Panc1 (cell line): Measurements from ENCODE around the gene EBP. TPM values are rescaled to one million over a fixed set of nuclear protein-coding genes. Genes with fewer than 3 reads are reported as not detected.

Experiments
- ATAC-seq: fragments of 200-7000 bp; cut with Tn5 transposase; 2 replicates; pipeline ENCODE4 v1.9.1; 2020; ENCODE audit warnings: mild to moderate bottlenecking, moderate library complexity
- BruUV-seq: library from RNA; stranded (reverse); fragments of 400-500 nt; replicated peaks from 2 replicates; lab custom pipeline; 2021; lab: Mats Ljungman, UMichigan
- CTCF ChIA-PET: fragments of 300-600 bp; sonication (Branson Sonifier 250); formaldehyde crosslinking; loops from one replicate; lab custom pipeline; 2022; ENCODE audit warnings: antibody characterized with exemption; lab: Charles Lee
- POLR2A ChIA-PET: fragments of 300-600 bp; sonication (Branson Sonifier 250); formaldehyde crosslinking; loops from one replicate; lab custom pipeline; 2022; ENCODE audit warnings: antibody characterized with exemption; lab: Charles Lee
- DNase-seq: peaks from one replicate; pipeline ENCODE4 v3.0.0-alpha.2; 2010; ENCODE audit warnings: low read depth, low spot score
- H3K27ac ChIP-seq: 2 replicates; pipeline ENCODE4 v1.5.1; 2011; ENCODE audit warnings: mild to moderate bottlenecking, low read length, inconsistent platforms
- H3K27me3 ChIP-seq: fragments of 200-500 bp; sonication (Bioruptor generic); 2 replicates; pipeline ENCODE4 v1.6.0; 2014; ENCODE audit warnings: low read length, inconsistent platforms; ENCODE audit not compliant: control insufficient read depth, insufficient read depth
- H3K36me3 ChIP-seq: fragments of 200-500 bp; sonication (Bioruptor generic); 2 replicates; pipeline ENCODE4 v1.5.1; 2014; ENCODE audit warnings: inconsistent platforms, mild to moderate bottlenecking, low read length, moderate library complexity; ENCODE audit not compliant: control insufficient read depth, insufficient read depth
- H3K4me1 ChIP-seq: 2 replicates; pipeline ENCODE4 v1.5.1; 2011; ENCODE audit warnings: inconsistent platforms, mild to moderate bottlenecking, low read length, moderate library complexity; ENCODE audit not compliant: control insufficient read depth, insufficient read depth
- H3K4me3 ChIP-seq, 2 experiments: 2 replicates each; pipeline ENCODE4 v1.5.1; 2011 to 2012; ENCODE audit warnings: low read depth in 2 of 2, low read length in 2 of 2, mild to moderate bottlenecking in 2 of 2, inconsistent platforms in 1 of 2, moderate library complexity in 1 of 2
- H3K9me3 ChIP-seq: fragments of 200-500 bp; sonication (Bioruptor generic); 2 replicates; pipeline ENCODE4 v1.5.1; 2014; ENCODE audit warnings: low read depth, mild to moderate bottlenecking, inconsistent platforms, low read length, moderate library complexity; ENCODE audit not compliant: control insufficient read depth, insufficient read depth
- POLR2AphosphoS5 ChIP-seq: IDR thresholded peaks from 2 replicates; pipeline ENCODE4 v1.6.1; 2012; ENCODE audit warnings: mild to moderate bottlenecking, low read depth, low read length, moderate library complexity
- SIN3A ChIP-seq: IDR thresholded peaks from 2 replicates; pipeline ENCODE4 v1.6.1; 2012; ENCODE audit warnings: low read depth, mild to moderate bottlenecking, low read length, moderate library complexity, borderline replicate concordance; ENCODE audit not compliant: insufficient read depth
- TCF7L2 ChIP-seq: IDR thresholded peaks from 2 replicates; pipeline ENCODE4 v1.6.1; 2011; ENCODE audit warnings: mild to moderate bottlenecking, low read depth, low read length, inconsistent platforms
- in situ Hi-C: cut with HindIII; loops from 2 replicates; pipeline ENCODE4 v1.10.0; 2016; ENCODE audit warnings: low sequenced_read_pairs, low pct_unique_long_range_greater_than_20kb
- intact Hi-C: fragments of 100-400 bp; cut with micrococcal nuclease; formaldehyde crosslinking; loops from one replicate; pipeline ENCODE4 v1.10.0; 2022; ENCODE audit not compliant: unreplicated experiment
- total RNA-seq: library from RNA; stranded (reverse); gene quantifications from one replicate; pipeline ENCODE4 v1.2.1, GENCODE V29; 2021; ENCODE audit not compliant: unreplicated experiment
- TF ChIP-seq, protein P1 (sequence below), 2 experiments: IDR thresholded peaks; 2 replicates each; pipeline ENCODE4 v1.6.1; 2011 to 2012; ENCODE audit warnings: low read depth in 2 of 2, control low read depth in 1 of 2, low read length in 1 of 2, mild to moderate bottlenecking in 1 of 2, moderate library complexity in 1 of 2; ENCODE audit not compliant: insufficient read depth in 1 of 2
- TF ChIP-seq, protein P2 (sequence below): fragments of 450-650 bp; IDR thresholded peaks from 2 replicates; pipeline ENCODE4 v1.5.1; 2017; ENCODE audit warnings: mild to moderate bottlenecking

Gene EBP
- total RNA-seq, 1 experiment from 2014 or later = 157 TPM

DNA sequence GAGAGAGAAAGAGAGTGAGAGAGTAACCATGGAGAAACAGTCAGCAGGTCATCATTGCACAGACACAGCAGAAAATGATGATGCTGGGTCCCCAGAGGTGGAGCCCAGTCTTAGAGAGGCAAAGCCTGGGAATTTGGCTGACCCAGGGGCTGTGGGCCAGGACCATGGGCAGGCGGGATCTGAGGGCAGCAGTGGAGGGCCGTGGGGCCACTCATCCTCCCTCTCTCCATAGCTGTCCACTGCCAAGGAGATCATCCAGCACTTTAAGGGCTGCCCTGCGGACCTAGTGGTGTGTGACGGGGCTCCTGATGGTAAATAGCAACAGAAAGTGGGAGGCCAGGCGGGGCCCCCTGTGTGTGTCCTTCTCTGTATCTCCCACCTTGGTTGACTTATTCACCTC is 42.8 kb upstream of the EBP start:
- Histone ChIP-seq H3K4me1 (peaks cover 5% of the 10 kb centered on the region), H3K9me3 (no peaks in the 10 kb centered on the region), H3K27ac (no peak overlapping the region), H3K4me3 (no peak overlapping the region), H3K36me3 (peaks cover 5% of the 10 kb centered on the region), H3K27me3 (no peaks in the 10 kb centered on the region)
- in situ Hi-C loops = no loop called here
- TF ChIP-seq SIN3A (no peak), TCF7L2 (no peak), POLR2AphosphoS5 (no peak)
- TF ChIP-seq, protein P1, sequence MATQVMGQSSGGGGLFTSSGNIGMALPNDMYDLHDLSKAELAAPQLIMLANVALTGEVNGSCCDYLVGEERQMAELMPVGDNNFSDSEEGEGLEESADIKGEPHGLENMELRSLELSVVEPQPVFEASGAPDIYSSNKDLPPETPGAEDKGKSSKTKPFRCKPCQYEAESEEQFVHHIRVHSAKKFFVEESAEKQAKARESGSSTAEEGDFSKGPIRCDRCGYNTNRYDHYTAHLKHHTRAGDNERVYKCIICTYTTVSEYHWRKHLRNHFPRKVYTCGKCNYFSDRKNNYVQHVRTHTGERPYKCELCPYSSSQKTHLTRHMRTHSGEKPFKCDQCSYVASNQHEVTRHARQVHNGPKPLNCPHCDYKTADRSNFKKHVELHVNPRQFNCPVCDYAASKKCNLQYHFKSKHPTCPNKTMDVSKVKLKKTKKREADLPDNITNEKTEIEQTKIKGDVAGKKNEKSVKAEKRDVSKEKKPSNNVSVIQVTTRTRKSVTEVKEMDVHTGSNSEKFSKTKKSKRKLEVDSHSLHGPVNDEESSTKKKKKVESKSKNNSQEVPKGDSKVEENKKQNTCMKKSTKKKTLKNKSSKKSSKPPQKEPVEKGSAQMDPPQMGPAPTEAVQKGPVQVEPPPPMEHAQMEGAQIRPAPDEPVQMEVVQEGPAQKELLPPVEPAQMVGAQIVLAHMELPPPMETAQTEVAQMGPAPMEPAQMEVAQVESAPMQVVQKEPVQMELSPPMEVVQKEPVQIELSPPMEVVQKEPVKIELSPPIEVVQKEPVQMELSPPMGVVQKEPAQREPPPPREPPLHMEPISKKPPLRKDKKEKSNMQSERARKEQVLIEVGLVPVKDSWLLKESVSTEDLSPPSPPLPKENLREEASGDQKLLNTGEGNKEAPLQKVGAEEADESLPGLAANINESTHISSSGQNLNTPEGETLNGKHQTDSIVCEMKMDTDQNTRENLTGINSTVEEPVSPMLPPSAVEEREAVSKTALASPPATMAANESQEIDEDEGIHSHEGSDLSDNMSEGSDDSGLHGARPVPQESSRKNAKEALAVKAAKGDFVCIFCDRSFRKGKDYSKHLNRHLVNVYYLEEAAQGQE (IDR thresholded peaks at IDR 0.05; ENCODE audit: insufficient read depth in 1 of 2, low read depth in 2 of 2, low read length in 1 of 2) = no peak
- BruUV-seq = no TSS peak
- ChIA-PET CTCF (no interaction called here), POLR2A (no interaction called here)
- ATAC-seq (no peak), DNase-seq (no peak)
- intact Hi-C loops = no loop called here

DNA sequence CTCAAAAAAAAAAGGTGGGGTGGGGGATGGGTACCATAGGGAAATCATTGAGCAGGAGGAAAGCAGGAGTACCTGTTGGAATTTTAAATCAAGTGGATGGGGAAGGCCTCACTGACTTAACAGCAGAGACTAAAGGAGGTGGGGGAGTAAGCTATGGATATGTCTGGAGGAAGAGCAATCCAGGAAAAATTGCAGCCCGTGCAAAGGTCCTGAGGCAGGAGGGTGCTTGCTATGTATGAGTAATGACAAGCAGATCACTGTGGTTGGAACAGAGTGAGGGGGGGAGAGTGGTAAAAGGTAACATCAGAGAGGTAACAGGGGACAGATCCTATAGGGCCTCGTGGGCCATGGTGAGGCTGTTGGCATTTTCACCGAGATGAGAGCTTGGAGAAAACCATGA is 41.5 kb upstream of the EBP start:
- in situ Hi-C loops = no loop called here
- Histone ChIP-seq H3K36me3 (peaks cover 5% of the 10 kb centered on the region), H3K27me3 (no peaks in the 10 kb centered on the region), H3K4me1 (peaks cover 5% of the 10 kb centered on the region), H3K4me3 (no peak overlapping the region), H3K9me3 (no peaks in the 10 kb centered on the region), H3K27ac (no peak overlapping the region)
- TF ChIP-seq TCF7L2 (no peak), POLR2AphosphoS5 (no peak), SIN3A (no peak)
- TF ChIP-seq, protein P2, sequence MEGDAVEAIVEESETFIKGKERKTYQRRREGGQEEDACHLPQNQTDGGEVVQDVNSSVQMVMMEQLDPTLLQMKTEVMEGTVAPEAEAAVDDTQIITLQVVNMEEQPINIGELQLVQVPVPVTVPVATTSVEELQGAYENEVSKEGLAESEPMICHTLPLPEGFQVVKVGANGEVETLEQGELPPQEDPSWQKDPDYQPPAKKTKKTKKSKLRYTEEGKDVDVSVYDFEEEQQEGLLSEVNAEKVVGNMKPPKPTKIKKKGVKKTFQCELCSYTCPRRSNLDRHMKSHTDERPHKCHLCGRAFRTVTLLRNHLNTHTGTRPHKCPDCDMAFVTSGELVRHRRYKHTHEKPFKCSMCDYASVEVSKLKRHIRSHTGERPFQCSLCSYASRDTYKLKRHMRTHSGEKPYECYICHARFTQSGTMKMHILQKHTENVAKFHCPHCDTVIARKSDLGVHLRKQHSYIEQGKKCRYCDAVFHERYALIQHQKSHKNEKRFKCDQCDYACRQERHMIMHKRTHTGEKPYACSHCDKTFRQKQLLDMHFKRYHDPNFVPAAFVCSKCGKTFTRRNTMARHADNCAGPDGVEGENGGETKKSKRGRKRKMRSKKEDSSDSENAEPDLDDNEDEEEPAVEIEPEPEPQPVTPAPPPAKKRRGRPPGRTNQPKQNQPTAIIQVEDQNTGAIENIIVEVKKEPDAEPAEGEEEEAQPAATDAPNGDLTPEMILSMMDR = no peak
- TF ChIP-seq, protein P1 (IDR thresholded peaks at IDR 0.05; ENCODE audit: insufficient read depth in 1 of 2, low read depth in 2 of 2, low read length in 1 of 2) = no peak
- DNase-seq = no peak
- CTCF ChIA-PET = no interaction called here
- intact Hi-C loops = no loop called here
- POLR2A ChIA-PET = no interaction called here
- no TSS peak for BruUV-seq
- ATAC-seq = no peak
